GM21447 (cell line): ENCODE measurements around the gene BMP7.
"Not testable (repeated sequence)": the region's sequence is repeated elsewhere in the genome, so short reads cannot be mapped to it uniquely, and the experiment has no call there.

Source experiments
- ATAC-seq: cut with Tn5 transposase; IDR thresholded peaks from one replicate; pipeline ENCODE4 v1.9.1; 2021; ENCODE audit not compliant: unreplicated experiment

Gene BMP7

GRCh38 chr20:57158474-57158873 lies 108.0 kb downstream of the BMP7 start:
- ATAC-seq = no peak

GRCh38 chr20:57157787-57158186 lies 108.7 kb downstream of the BMP7 start:
- ATAC-seq = not testable (repeated sequence)

- ATAC-seq = no peak
These were observed 109.2 kb downstream of the BMP7 start for GRCh38 chr20:57157106-57157691.

GRCh38 chr20:57156011-57156729 lies 110.3 kb downstream of the BMP7 start:
- ATAC-seq = no peak

GRCh38 chr20:57155415-57155814 lies 111.0 kb downstream of the BMP7 start:
- ATAC-seq = no peak

GRCh38 chr20:57153238-57153905 lies 113.1 kb downstream of the BMP7 start:
- no peak for ATAC-seq

GRCh38 chr20:57152557-57152956 lies 113.9 kb downstream of the BMP7 start:
- no peak for ATAC-seq

- ATAC-seq = no peak
These were observed 115.9 kb downstream of the BMP7 start for GRCh38 chr20:57150559-57150958.

GRCh38 chr20:57148263-57148662 lies 118.2 kb downstream of the BMP7 start:
- no peak for ATAC-seq

- ATAC-seq = no peak
These were observed 119.3 kb downstream of the BMP7 start for GRCh38 chr20:57147185-57147584.

GRCh38 chr20:57146155-57146554 lies 120.3 kb downstream of the BMP7 start:
- ATAC-seq = no peak

GRCh38 chr20:57145089-57145631 lies 121.3 kb downstream of the BMP7 start:
- ATAC-seq = no peak

GRCh38 chr20:57143173-57143572 lies 123.3 kb downstream of the BMP7 start:
- no peak for ATAC-seq

- ATAC-seq = no peak
These were observed 123.8 kb downstream of the BMP7 start for GRCh38 chr20:57142667-57143066.

- ATAC-seq = no peak
These were observed 124.9 kb downstream of the BMP7 start for GRCh38 chr20:57141492-57141891.

- no peak for ATAC-seq
These were observed 126.0 kb downstream of the BMP7 start for GRCh38 chr20:57140416-57140965.

- no peak for ATAC-seq
These were observed 126.9 kb downstream of the BMP7 start for GRCh38 chr20:57139342-57140093.

- ATAC-seq = no peak
These were observed 128.0 kb downstream of the BMP7 start for GRCh38 chr20:57138198-57138995.

- ATAC-seq = no peak
These were observed 128.8 kb downstream of the BMP7 start for GRCh38 chr20:57137676-57138075.

- ATAC-seq = no peak
These were observed 129.7 kb downstream of the BMP7 start for GRCh38 chr20:57136734-57137133.
